Measurements from ENCODE around the gene ATP6V1B1.
"Not testable (repeated sequence)": the region's sequence is repeated elsewhere in the genome, so short reads cannot be mapped to it uniquely, and the experiment has no call there.

GRCh38 chr2:70998885-70999284 is 63.2 kb downstream of the ATP6V1B1 start:
- TF ChIP-seq CTCF, POLR2A (IDR thresholded peaks at IDR 0.05): not testable (repeated sequence)

All from esophagus squamous epithelium (tissue), 4 donors.